T-helper 2 cell (primary cell): Measurements from ENCODE around the gene PEX7.
A peak's percentile ranks its signal among the peaks of the same experiment; 100 is the strongest.
"Not testable (repeated sequence)": the region's sequence is repeated elsewhere in the genome, so short reads cannot be mapped to it uniquely, and the experiment has no call there.

Experiments
- DNase-seq, 5 experiments: peaks; one replicate each; pipeline versions ENCODE4 v3.0.0 to v3.0.0-alpha.2; 2012 to 2022
- total RNA-seq, 2 donors: gene quantifications; one replicate each; lab custom pipeline; 2026; lab: John Stamatoyannopoulos, UW

The PEX7 gene, protein sequence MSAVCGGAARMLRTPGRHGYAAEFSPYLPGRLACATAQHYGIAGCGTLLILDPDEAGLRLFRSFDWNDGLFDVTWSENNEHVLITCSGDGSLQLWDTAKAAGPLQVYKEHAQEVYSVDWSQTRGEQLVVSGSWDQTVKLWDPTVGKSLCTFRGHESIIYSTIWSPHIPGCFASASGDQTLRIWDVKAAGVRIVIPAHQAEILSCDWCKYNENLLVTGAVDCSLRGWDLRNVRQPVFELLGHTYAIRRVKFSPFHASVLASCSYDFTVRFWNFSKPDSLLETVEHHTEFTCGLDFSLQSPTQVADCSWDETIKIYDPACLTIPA
- 7.8 to 8.0 reads per million in 2 donors for total RNA-seq

DNA sequence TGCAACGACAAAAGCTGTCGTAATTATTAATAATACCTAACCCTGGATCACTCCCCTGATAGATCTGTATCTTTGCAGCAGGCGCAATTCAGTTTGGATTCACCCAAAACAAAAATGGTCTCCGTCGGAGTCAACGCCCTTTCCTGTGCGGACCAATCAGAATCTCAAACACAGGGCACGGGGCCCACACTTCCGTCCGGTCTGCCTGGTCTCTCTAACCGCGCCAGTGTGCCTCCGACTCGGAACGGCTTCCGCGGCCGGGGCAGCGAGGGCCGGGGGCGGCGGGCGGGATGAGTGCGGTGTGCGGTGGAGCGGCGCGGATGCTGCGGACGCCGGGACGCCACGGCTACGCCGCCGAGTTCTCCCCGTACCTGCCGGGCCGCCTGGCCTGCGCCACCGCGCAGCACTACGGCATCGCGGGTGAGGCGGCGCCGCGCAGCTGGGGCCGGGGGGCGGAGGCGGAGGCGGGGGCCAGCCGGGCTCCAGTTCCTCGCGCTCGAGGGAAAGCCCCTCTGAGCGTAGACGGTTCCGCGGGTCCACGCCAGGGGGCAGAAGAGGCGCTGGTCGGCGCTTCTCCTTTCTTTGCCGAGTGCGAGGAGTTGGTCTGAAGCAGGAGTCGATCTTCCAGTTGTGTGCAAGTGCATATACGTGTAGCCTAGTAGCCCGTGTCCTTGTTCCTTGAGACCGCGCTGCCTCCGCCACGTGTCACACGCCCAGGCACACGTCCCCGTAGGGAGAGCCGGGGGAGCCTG lies at the start of gene PEX7:
Gene PEX7 (plus strand): TSS at position 217 of the 752 bp plus-strand sequence. CDS start 74 bp downstream, at position 291.
- peak; percentile 68 to 96 (median 79) for DNase-seq

DNA sequence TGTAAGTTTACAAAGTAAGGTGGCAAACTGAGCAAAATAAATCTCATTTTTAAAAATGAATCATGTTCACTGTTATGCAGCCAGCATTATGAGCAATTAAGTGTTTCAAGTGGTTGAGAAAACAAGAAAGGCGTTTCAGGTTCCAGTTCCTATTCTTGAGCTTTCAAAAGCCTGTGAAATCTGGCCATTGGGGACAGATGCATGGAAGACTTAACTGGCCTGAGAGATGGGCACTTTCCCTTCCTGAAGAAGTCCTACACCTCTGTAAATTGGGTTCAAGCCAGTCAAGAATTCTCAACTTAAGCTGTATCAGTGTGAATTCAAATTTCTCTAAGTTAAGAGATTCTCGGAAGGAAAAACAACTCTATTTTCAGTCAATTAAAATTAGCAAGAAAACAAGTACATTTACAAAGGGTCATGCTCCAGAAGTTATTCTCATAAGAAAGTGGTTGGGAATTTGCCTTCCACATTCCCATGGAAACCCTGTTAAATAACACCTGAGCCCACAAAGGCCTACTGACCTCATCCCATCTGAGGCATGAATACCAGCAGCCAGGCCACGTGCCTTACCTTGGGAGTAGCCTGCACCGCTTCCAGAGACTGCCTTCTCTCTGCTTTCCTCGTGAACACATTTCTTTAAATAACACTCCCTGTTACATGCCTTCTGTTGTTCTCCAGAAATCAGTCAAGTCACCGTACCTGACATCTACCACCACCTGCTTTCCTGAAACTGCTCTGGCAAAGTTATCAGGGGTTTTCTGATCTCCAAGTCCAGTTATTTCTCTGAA lies 49.5 kb upstream of the PEX7 start:
- no peak for DNase-seq

DNA sequence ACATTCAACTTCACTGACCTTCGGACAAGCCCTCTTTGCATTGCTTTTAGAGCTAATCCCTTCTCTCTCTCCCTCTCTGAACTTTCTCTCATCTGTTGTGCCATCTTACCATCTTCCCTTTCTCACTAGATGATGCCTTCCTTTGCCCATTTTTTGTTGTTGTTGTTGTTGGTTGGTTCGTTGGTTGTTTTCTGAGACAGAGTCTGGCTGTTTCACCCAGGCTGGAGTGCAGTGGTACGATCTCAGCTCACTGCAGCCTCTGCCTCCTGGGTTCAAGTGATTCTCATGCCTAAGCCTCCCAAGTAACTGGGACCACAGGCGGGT lies 49.0 kb upstream of the PEX7 start:
- no peak for DNase-seq

DNA sequence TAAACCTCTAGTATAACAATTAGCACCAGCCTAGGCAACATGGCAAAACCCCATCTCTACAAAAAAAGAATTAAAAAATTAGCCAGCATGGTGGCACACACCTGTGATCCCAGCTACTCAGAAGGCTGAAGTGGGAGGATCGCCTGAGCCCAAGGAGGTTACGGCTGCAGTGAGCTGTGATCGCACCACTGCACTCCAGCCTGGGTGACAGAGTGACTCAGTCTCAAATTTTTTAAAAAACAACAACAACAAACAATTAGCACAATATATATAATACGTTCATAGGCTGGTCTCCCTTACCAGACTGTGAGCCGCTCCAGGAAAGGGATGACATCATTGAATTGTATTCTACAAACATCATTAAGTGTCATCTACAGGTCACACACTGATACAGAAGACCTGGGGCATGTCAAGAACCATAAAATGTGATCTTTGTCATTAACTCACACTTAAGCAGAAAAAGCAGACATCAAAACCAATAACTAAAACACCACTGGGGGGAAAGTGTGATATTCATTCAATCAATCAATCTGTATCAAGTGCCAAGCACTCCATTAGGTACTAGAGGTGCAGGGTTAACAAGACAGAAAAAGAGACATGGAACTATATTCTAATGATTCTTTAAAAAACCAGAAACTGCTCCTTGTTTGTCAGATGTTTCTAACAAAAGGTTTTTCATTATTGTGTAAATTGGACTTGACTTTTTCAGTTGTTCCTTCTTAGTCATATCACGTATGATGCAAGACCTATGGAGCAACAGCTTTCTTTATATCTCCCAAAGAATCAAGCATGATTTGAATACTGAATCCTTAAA lies 48.0 kb upstream of the PEX7 start:
- DNase-seq = no peak

DNA sequence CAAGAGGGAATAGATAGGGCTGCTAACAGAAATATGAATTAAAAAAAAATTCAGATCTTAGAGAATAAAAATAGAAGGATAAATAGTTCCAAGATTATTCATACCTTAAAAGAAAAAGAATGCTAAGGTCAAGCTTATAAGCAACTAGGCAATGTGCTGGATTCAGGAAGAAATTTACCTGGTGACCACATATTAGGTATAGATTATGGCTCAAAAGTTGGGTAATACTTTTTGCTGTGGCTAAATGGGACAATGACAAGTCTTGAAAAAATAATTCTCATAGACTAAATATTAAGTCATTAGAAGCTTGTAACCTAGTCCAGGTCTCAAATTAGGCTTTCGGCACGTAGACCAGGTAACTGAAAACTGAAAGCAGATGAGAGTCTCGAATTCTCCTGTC lies 47.3 kb upstream of the PEX7 start:
- DNase-seq = no peak

DNA sequence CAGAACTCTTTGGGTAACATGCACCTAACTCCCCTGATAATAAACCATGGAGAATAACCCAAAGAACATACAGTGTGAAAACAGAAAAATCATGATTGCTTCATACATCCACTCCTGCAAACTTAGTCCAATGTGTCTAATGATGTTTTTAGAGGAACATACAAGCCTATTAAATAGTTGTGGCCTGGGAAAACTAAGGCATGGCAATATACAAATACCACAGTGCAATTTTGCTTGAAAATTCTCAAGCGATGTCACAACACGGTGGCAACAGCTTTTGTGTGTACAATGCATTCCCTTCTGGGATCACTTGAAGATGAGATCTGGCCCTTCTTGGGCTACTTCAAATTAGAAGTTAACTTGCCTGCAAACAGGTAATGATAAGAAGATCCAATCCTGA lies 46.8 kb upstream of the PEX7 start:
- DNase-seq = no peak

DNA sequence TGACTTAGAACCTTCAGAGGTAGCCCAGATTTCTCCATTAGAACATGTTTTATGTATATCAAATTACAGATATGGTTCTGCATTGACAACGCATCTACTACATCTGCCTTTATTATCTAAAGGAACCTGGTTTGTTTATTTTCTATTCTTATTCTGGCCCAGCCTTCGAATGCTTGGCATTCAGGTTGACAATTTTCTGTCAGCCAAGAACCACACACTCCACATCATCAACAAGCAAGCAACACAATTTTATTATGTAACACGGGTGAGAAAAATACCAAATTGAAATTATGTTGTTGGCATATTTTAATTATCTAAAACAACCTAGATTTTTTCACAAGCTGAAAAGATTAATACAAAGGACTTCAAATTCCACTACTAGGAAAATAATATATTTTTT lies 44.7 kb upstream of the PEX7 start:
- no peak for DNase-seq

DNA sequence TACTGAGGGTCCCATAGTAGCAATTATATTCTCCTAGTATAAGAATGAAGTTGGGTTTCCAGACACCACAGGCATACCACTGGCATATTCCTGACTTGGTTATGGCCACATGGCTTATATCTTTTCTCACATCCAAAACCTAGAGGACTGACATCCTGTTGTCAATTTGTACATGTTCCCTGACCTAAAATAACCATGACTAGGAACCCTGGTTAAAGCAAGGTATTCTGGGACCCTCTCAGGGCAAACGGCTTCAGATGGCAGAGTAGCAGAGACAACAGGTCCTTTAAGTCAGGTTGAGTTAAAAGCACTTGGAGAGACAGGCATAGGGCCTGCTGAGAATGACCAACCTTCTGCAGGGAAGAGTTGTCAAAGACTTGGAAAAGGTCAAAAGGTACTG lies 42.7 kb upstream of the PEX7 start:
- DNase-seq = no peak

DNA sequence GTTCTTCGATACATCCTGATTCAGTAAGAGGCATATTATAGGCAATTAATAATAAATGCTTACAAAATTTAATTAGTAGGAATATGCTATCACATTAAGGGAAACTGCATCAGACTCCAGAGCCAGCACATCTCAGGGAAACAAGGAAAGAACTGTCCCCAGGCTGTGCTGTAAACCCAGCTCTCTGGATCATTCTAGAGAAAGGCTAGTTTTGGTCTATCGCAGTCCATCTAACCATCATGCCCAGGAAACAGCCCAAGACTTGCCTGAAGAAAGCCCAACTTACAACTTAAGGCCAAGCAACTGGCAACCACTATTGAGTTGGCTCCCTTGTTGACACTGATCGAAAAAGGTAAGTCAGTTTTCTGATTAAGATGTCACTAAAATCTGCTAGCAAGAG lies 41.4 kb upstream of the PEX7 start:
- no peak for DNase-seq

DNA sequence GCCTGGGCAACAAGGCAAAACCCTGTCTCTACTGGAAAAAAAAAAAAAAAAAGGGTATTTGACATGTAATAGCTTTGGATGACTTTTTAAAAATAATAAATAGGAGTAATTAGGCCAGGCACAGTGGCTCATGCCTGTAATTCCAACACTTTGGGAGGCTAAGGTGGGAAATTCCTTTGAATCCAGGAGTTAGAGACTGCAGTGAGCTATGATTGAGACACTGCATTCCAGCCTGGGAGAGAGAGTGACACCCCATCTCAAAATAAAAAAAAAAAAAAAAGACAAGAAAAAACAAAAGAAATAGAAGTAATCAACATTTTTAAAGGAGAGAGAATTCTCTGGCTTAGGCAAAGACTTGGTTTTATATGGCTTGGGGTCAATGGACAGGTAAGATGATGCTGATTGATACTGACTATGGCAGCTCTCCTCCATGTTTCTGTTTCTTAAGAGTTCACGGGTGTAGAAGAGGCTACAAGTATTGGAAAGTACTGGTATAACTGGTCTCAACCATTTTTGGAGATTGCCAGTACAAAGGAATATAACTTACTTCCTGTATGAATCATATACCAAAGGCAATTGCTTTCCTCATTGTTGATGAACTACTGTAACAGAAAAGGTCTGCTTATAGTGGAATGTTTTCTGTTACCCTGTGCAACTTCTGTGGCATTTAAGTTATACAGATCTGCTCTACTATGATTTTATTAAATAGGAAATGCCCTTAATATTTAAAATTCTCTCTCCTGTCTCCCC lies 40.2 kb upstream of the PEX7 start:
- DNase-seq = no peak

DNA sequence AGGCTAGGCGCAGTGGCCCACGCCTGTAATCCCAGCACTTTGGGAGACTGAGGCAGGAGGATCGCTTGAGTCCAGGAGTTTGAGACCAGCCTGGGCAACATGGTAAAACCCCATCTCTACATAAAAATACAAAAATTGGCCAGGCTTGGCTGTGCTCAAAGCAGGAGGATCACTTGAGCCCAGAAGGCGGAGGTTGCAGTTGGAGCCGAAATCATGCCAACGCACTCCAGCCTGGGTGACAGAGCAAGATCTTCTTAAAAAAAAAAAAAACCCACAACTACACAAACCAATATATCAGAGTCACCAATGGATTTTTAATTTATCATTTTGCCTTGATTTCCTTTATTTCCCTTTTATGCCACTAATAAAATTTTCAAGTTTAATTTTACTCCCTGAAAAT lies 39.4 kb upstream of the PEX7 start:
- DNase-seq = no peak

DNA sequence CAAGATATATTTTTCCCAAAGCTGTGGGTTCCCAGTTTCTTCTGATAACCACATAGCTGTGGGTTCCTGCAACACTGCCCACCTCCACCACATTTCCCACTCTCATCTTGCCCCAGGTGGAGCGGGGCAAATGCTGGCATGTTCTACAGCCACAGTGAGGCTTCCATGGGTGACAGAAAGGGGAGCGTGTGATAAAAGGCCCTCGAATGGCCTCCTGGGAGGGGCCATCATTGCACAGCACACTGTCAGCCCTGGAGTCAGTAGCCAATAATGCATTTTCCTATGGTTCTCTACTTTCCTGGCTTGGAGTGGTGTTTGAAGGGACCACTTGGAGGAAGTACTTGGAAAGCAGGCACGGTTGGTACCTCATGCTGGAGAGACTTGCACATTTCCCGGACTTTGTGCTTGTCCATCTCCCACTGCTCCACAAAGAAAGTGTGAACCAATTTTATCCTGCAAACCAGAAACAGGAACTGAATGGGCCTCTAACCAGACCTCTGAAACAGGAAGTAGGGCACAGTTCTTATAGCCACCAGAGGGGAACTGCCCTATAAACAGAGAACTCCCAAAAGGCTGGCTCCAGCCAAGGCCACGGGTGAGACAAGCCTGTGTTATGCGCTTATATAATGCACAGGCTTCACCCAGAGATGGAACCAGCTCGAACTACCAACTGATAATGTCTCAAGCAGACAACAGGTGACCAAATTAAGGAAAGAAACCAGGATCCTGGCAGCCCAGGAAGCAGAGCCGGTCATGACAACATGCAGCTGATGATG lies 38.7 kb upstream of the PEX7 start:
- peak in 2 of 5 experiments; percentile 26 to 37 for DNase-seq

DNA sequence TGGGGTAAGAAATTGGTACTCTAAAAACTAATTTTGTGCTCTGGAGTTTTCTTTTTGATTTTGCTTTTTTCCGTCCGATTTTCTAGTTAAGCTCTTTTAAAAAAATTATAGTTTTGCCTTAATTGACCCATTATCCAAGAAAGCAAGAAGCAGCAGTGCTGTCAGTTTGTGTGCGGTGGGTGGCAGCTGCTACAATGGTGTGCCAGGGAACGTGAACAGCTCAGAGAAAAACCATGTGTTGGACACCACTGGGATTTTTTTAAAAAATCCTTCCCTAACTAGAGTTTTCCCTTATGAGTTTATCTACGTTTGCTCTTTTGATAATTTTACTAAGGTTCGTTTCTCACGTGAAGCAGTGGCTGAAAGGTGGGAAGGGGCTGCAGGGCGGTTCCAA lies 38.1 kb upstream of the PEX7 start:
- DNase-seq = no peak

DNA sequence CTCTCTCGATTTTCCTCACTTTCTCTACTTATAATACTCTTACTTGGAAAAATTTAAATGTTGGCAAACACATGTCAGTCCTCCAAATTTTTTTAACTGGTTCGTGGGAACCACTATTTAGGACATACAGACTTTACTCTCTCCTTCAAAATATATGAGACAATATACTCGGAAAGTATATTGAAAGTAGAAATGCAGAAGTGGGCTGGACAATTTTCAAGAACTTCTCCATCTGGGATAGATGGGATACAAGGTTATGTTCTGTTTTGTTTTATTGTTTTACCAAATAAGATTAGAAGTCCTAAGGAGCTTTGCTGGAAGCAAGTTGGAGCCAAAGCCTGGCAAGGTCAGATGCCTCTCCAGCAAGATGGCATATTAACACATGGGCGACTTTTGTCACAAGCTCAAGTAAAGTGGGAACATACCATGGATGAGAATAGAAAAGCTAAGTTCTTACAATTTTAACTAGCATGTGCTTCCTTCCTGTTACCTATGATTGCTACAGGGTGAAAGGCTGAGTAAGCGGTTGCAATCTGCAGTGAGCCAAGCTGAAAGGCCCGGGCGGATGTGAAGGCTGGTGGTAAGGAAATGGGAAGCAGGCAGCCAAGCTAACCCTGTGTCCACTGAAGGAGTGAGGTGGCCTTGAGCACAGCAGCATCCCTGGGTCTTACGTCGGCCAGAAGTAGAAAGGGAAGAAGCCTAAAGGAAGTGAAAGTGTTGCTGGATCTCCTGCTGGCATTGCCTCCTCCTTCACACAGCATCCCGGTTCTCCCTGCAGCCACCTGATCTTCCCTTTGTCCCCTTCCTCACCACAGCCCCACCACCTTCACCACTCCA lies 37.3 kb upstream of the PEX7 start:
- DNase-seq = peak in 2 of 5 experiments; percentile 30 to 72

DNA sequence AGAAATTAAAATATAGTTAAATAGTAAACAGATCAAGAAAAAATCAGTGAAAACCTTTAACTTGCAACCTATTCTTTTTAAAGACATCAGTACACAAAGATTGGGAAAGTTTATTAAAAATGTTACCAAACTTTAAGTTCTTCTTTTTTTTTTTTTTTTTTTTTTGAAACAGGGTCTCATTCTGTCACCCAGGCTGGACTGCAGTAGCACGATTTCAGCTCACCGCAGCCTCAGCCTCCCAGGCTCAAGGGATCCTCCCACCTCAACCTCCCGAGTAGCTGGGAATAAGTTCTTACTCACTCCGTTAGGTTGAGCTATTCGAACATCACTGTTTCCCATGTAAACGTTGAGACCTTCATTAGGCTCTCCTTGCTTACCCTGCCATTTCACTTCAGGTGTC lies 35.7 kb upstream of the PEX7 start:
- DNase-seq = no peak

DNA sequence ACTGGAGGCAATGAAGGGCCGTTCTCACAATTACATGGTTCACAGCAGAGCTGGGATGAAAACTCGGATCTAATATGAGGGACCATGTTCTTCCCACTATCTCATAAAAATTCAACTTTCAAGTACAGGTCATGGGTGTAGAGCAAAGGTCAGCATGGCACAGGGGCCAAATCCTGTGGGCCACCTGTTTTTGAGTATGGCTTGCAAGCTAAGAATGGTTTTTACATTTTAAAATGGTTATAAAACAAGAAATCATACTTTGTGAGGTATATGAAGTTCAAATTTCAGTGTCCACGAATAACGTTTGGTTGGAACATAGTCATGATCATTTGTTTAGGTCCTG lies 34.7 kb upstream of the PEX7 start:
- no peak for DNase-seq

DNA sequence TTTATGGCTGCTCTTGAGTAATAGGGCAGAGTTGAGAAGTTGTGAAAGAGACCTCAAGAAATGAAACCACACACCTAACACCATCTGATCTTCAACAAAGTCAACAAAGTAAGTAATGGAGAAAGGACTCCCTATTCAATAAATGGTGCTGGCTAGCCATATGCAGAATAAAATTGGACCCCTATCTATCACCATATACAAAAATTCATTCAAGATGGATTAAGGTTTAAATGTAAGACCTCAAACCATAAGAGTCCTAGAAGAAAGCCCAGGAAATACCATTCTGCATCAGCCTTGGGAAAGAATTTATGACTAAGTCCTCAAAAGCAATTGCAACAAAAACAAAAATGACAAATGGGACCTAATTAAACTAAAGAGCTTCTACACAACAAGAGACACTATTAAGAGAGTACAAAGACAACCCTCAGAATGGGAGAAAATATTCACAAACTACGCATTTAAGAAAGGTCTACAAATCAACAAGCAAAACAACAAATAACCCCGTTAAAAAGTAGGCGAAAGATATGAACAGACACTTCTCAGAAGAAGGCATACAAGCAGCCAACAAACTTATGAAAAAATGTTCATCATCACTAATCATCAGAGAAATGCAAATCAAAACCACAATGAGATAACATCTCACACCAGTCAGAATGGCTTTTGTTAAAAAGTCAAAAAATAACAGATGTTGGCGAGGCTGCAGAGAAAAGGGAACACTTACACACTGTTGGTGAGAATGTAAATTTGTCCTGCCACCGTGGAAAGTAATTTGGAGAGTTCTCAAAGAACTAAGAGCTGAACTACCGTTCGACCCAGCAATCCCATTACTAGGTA lies 34.1 kb upstream of the PEX7 start:
- DNase-seq = peak in 2 of 5 experiments; percentile 52 to 71

DNA sequence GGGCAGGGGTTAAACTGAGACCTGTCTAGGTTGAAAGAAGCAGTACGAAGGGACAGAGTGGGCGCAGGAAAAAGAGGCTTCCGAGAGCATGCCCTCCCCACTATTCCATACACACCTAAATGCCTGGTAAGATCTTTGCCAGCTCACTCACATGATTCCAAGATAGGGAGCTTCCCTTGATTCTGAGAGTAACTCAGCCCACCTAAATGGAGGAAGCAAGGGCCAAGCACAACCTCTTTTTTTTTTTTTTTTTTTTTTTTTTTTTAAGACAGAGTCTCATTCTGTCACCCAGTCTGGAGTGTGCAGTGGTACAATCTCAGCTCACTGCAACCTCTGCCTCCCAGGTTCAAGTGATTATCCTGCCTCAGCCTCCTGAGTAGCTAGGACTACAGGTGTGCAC lies 33.0 kb upstream of the PEX7 start:
- not testable (repeated sequence) for DNase-seq
